ENCODE results near the gene PDIA2.

The PDIA2 gene

DNA sequence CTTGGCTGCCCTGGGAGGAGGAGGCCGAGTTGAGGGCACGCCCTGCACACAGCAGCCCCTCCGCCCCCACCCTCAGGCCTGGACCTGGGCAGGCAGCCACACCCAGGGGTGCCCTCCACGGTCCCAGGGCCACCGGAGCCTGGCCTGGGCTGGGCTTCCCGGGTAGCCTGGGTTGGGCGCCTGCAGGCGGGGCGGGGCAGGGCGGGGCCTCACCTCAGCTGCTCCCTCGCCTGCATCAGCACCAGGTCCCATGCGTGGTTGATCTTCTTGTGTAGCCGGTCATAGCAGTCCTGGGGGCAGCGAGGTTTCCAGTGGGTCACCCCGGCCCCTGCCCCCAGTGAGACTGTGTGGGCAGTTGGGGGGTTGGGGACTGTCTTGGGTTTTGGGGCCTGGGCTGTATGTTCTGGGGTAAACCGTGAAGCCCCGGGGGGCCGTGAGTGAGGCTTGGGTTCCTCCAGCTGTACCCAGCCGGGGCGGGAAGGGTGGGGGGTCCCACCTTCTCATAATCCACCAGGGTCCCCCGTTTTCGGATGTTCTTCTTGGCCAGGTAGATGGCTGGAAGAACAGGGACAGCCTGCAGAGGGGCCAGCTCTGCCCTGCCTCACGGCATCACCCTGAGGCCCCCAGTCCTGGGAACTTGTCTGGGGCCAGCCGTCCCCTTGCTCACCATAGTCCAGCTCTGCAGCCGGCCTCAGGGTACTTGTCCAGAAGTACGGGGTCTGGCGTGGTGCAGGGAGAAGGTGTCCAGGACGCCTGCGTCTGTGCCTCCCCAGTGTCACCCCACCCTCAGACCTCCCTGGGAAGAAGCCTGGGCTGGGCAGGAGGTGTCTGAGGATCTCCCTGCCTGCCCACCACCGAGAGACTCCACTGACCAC is 9.2 kb upstream of the PDIA2 start:
- TF ChIP-seq POLR2AphosphoS5 (IDR thresholded peaks at IDR 0.05; ENCODE audit: low read depth): no peak
- TF ChIP-seq CTCF (IDR thresholded peaks at IDR 0.05; ENCODE audit: insufficient read depth, low read length): no peak
- no peak for TF ChIP-seq REST (IDR thresholded peaks at IDR 0.05; ENCODE audit: insufficient replicate concordance, low read depth)
- TF ChIP-seq GABPA (IDR thresholded peaks at IDR 0.05; ENCODE audit: low read depth): no peak
- TF ChIP-seq SPI1 (IDR thresholded peaks at IDR 0.05; ENCODE audit: borderline replicate concordance, low read depth): no peak
- Histone ChIP-seq H3K27ac (replicated peaks) (no peak overlapping the region), H3K27me3 (ENCODE audit: insufficient read depth, poor library complexity, severe bottlenecking) (peaks cover 18% of the 10 kb centered on the region), H3K4me3 (replicated peaks; ENCODE audit: insufficient read depth, low read length) (no peak overlapping the region)
- DNase-seq (ENCODE audit: low read depth in 1 of 2, low spot score in 1 of 2): no peak

DNA sequence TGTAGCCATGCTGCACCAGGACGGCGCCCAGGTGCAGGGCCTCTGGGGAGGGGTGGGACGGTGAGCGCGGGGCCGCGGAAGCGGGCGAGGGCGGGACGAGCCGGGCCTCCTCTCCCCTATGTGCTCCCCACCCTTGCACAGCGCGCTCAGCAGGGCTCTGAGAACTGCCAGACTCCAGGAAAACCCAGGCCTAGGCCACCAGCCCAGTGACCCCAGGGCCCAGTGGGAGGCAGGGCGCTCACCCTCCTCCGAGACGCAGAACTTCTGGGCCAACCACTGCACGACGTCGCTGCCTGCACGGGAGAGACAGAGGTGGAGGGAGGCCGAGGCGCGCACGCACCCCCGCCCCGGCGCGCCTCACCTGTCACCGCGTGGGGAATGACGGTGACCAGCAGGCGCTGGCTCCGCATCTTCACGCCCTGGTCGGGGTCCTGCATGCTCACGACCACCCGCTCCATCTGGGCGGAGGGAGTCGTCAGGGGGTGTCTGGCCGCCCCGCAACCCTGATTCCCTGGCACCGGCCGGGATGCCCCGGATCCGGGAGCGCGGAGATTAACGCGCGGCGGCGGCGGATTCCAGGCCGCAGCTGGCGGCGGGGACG is 7.8 kb upstream of the PDIA2 start:
- no peak for TF ChIP-seq REST (IDR thresholded peaks at IDR 0.05; ENCODE audit: insufficient replicate concordance, low read depth)
- no peak for TF ChIP-seq GABPA (IDR thresholded peaks at IDR 0.05; ENCODE audit: low read depth)
- no peak for TF ChIP-seq POLR2AphosphoS5 (IDR thresholded peaks at IDR 0.05; ENCODE audit: low read depth)
- no peak for TF ChIP-seq CTCF (IDR thresholded peaks at IDR 0.05; ENCODE audit: insufficient read depth, low read length)
- TF ChIP-seq SPI1 (IDR thresholded peaks at IDR 0.05; ENCODE audit: borderline replicate concordance, low read depth): no peak
- no peak for DNase-seq (ENCODE audit: low read depth in 1 of 2, low spot score in 1 of 2)
- H3K4me3 ChIP-seq (replicated peaks; ENCODE audit: insufficient read depth, low read length): peak overlapping the region; percentile 13; the same call in 1 of the 2 replicates
- peaks cover 26% of the 10 kb centered on the region for H3K27me3 ChIP-seq (ENCODE audit: insufficient read depth, poor library complexity, severe bottlenecking)
- no peak overlapping the region for H3K27ac ChIP-seq (replicated peaks)

DNA sequence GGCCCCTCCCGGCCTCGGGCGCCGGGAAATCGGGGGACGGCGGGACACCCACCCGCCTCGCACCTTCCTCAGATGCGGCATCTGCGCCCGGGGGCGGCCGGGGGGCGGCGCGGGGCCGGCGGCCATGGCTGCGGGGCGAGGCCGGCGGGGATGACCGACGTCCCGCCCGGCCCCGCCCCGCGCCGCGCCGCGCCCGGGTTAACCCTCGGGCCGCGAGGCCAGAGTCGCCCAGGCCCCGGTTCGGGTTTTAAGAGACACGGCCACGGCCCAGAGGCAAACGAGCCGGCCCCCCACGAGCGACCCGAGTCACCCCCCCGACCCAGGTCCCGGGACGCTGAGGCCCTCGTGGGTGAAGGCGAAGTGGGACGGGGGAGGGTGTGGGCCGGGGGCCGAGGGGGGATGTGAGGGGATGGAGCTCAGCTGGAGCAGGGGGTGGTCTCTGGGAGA is 7.2 kb upstream of the PDIA2 start, which contains the start of gene RGS11:
Gene RGS11 (minus strand): TSS at position 159 of the 447 bp plus-strand sequence. CDS start 33 bp downstream, at position 126.
- no peak within 1 kb of the TSS for H3K27ac ChIP-seq (replicated peaks)
- H3K4me3 ChIP-seq (replicated peaks; ENCODE audit: insufficient read depth, low read length): peak within 1 kb of the TSS; percentile 13; the same call in 1 of the 2 replicates
- H3K27me3 ChIP-seq (ENCODE audit: insufficient read depth, poor library complexity, severe bottlenecking): peaks cover 28% of the 10 kb centered on the region
- no peak for TF ChIP-seq GABPA (IDR thresholded peaks at IDR 0.05; ENCODE audit: low read depth)
- no peak for TF ChIP-seq CTCF (IDR thresholded peaks at IDR 0.05; ENCODE audit: insufficient read depth, low read length)
- no peak for TF ChIP-seq POLR2AphosphoS5 (IDR thresholded peaks at IDR 0.05; ENCODE audit: low read depth)
- no peak for TF ChIP-seq SPI1 (IDR thresholded peaks at IDR 0.05; ENCODE audit: borderline replicate concordance, low read depth)
- no peak for TF ChIP-seq REST (IDR thresholded peaks at IDR 0.05; ENCODE audit: insufficient replicate concordance, low read depth)
- DNase-seq (ENCODE audit: low read depth in 1 of 2, low spot score in 1 of 2): no peak

Data from HL-60 (cell line).